Measurements from ENCODE around the gene RAB21.

Gene RAB21

DNA sequence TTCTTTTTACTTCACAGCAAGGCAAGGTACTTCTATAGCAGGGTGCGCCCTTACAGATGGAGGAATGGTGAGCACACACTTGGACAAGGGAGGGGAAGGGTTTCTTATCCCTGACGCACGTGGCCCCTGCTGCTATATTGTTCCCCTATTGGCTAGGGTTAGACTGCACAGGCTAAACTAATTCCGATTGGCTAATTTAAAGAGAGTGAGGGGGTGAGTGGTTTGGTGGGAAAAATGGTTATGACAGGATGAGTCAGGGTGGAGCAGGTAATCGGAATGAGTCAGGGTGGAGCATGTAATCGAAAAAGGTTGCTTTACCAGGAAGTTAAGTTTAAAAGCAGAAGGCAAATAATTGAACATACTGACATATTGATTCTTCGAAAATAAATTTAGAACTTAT is 23.7 kb upstream of the RAB21 start:
- Histone ChIP-seq H3K36me3 (ENCODE audit: control insufficient read depth, insufficient read depth, low read length) (no peaks in the 10 kb centered on the region), H3K9ac (ENCODE audit: low read depth, low read length) (no peak overlapping the region), H3K27me3 (ENCODE audit: control insufficient read depth, insufficient read depth, low read length) (no peaks in the 10 kb centered on the region), H3K4me1 (ENCODE audit: control insufficient read depth, insufficient read depth, low read length) (no peaks in the 10 kb centered on the region; the same call in 1 of the 2 replicates), H3K9me3 (ENCODE audit: control insufficient read depth, insufficient read depth, low read length) (no peaks in the 10 kb centered on the region), H3K27ac (ENCODE audit: low read depth, low read length) (no peak overlapping the region), H3K4me3 (ENCODE audit: low read depth, low read length) (no peak overlapping the region)

- Histone ChIP-seq H3K9me3 (ENCODE audit: control insufficient read depth, insufficient read depth, low read length) (no peaks in the 10 kb centered on the region), H3K27ac (ENCODE audit: low read depth, low read length) (no peak overlapping the region), H3K4me1 (ENCODE audit: control insufficient read depth, insufficient read depth, low read length) (no peaks in the 10 kb centered on the region; the same call in 1 of the 2 replicates), H3K36me3 (ENCODE audit: control insufficient read depth, insufficient read depth, low read length) (no peaks in the 10 kb centered on the region), H3K27me3 (ENCODE audit: control insufficient read depth, insufficient read depth, low read length) (no peaks in the 10 kb centered on the region), H3K9ac (ENCODE audit: low read depth, low read length) (0 out of 2 replicates have a peak overlapping the region, but pooled peaks have one; percentile 23), H3K4me3 (ENCODE audit: low read depth, low read length) (no peak overlapping the region)
Observed at GRCh38 chr12:71731439-71732356, 23.0 kb upstream of the RAB21 start.

- Histone ChIP-seq H3K36me3 (ENCODE audit: control insufficient read depth, insufficient read depth, low read length) (no peaks in the 10 kb centered on the region), H3K9ac (ENCODE audit: low read depth, low read length) (0 out of 2 replicates have a peak overlapping the region, but pooled peaks have one; percentile 23), H3K27ac (ENCODE audit: low read depth, low read length) (no peak overlapping the region), H3K27me3 (ENCODE audit: control insufficient read depth, insufficient read depth, low read length) (no peaks in the 10 kb centered on the region), H3K9me3 (ENCODE audit: control insufficient read depth, insufficient read depth, low read length) (no peaks in the 10 kb centered on the region), H3K4me3 (ENCODE audit: low read depth, low read length) (no peak overlapping the region), H3K4me1 (ENCODE audit: control insufficient read depth, insufficient read depth, low read length) (no peaks in the 10 kb centered on the region; the same call in 1 of the 2 replicates)
Observed at GRCh38 chr12:71732357-71732712, 22.3 kb upstream of the RAB21 start.

DNA sequence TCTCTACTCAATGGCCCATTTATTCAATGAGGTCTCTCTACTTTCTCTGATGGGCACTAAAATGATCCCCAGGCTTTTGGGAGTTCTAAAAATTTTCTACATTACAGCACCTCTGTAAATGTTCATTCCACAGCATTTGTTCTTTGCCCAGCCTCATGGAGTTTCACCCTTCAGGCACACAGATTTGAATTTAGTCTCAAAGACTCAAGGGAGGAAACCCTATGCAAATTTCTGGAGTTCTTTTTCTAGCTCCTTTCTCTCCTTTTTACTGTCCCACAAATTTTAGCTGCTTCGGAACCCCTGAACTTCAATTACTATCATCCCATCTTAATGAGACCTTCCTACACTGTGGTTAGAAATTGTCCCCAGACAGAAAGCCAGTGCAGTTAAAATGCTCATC is 17.5 kb upstream of the RAB21 start:
- Histone ChIP-seq H3K9me3 (ENCODE audit: control insufficient read depth, insufficient read depth, low read length) (no peaks in the 10 kb centered on the region), H3K36me3 (ENCODE audit: control insufficient read depth, insufficient read depth, low read length) (no peaks in the 10 kb centered on the region), H3K4me3 (ENCODE audit: low read depth, low read length) (no peak overlapping the region), H3K27me3 (ENCODE audit: control insufficient read depth, insufficient read depth, low read length) (no peaks in the 10 kb centered on the region), H3K9ac (ENCODE audit: low read depth, low read length) (no peak overlapping the region), H3K27ac (ENCODE audit: low read depth, low read length) (no peak overlapping the region), H3K4me1 (ENCODE audit: control insufficient read depth, insufficient read depth, low read length) (no peaks in the 10 kb centered on the region)

DNA sequence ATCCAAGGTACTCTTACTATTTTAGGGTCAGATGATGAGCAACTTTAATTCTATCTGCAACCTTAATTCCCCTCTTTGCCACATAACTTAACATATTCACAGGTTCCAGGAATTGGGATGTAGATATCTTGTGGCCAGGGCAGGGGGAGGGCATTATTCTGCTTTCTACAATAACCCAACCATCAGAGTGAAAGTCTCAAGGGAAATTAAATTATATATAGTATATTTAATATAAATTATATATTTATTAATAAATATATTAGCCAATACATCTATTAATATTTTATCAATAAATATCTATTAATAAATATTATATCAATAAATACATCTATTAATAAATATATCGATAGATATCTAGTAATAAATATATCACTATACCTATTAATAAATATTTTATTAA is 11.7 kb upstream of the RAB21 start:
- Histone ChIP-seq H3K4me1 (ENCODE audit: control insufficient read depth, insufficient read depth, low read length) (no peaks in the 10 kb centered on the region), H3K27ac (ENCODE audit: low read depth, low read length) (no peak overlapping the region), H3K4me3 (ENCODE audit: low read depth, low read length) (no peak overlapping the region), H3K9me3 (ENCODE audit: control insufficient read depth, insufficient read depth, low read length) (no peaks in the 10 kb centered on the region), H3K9ac (ENCODE audit: low read depth, low read length) (no peak overlapping the region), H3K27me3 (ENCODE audit: control insufficient read depth, insufficient read depth, low read length) (no peaks in the 10 kb centered on the region), H3K36me3 (ENCODE audit: control insufficient read depth, insufficient read depth, low read length) (no peaks in the 10 kb centered on the region)

- peaks cover 15% of the 10 kb centered on the region for H3K4me1 ChIP-seq (ENCODE audit: control insufficient read depth, insufficient read depth, low read length)
- H3K27ac ChIP-seq (ENCODE audit: low read depth, low read length), result no peak overlapping the region
- H3K9ac ChIP-seq (ENCODE audit: low read depth, low read length), result no peak overlapping the region
- no peaks in the 10 kb centered on the region for H3K27me3 ChIP-seq (ENCODE audit: control insufficient read depth, insufficient read depth, low read length)
- H3K4me3 ChIP-seq (ENCODE audit: low read depth, low read length), result no peak overlapping the region
- H3K9me3 ChIP-seq (ENCODE audit: control insufficient read depth, insufficient read depth, low read length), result no peaks in the 10 kb centered on the region
- H3K36me3 ChIP-seq (ENCODE audit: control insufficient read depth, insufficient read depth, low read length), result no peaks in the 10 kb centered on the region
Observed at GRCh38 chr12:71744522-71745300, 10.0 kb upstream of the RAB21 start.

- Histone ChIP-seq H3K27ac (ENCODE audit: low read depth, low read length) (no peak overlapping the region), H3K9ac (ENCODE audit: low read depth, low read length) (no peak overlapping the region), H3K4me3 (ENCODE audit: low read depth, low read length) (no peak overlapping the region), H3K9me3 (ENCODE audit: control insufficient read depth, insufficient read depth, low read length) (no peaks in the 10 kb centered on the region), H3K36me3 (ENCODE audit: control insufficient read depth, insufficient read depth, low read length) (no peaks in the 10 kb centered on the region), H3K27me3 (ENCODE audit: control insufficient read depth, insufficient read depth, low read length) (no peaks in the 10 kb centered on the region), H3K4me1 (ENCODE audit: control insufficient read depth, insufficient read depth, low read length) (peaks cover 20% of the 10 kb centered on the region)
Observed at GRCh38 chr12:71746974-71747611, 7.6 kb upstream of the RAB21 start.

GRCh38 chr12:71748081-71748850 is 6.4 kb upstream of the RAB21 start:
- H3K9me3 ChIP-seq (ENCODE audit: control insufficient read depth, insufficient read depth, low read length), result no peaks in the 10 kb centered on the region
- no peak overlapping the region for H3K9ac ChIP-seq (ENCODE audit: low read depth, low read length)
- peaks cover 20% of the 10 kb centered on the region for H3K4me1 ChIP-seq (ENCODE audit: control insufficient read depth, insufficient read depth, low read length)
- H3K36me3 ChIP-seq (ENCODE audit: control insufficient read depth, insufficient read depth, low read length), result no peaks in the 10 kb centered on the region
- no peak overlapping the region for H3K4me3 ChIP-seq (ENCODE audit: low read depth, low read length)
- no peak overlapping the region for H3K27ac ChIP-seq (ENCODE audit: low read depth, low read length)
- H3K27me3 ChIP-seq (ENCODE audit: control insufficient read depth, insufficient read depth, low read length), result no peaks in the 10 kb centered on the region

DNA sequence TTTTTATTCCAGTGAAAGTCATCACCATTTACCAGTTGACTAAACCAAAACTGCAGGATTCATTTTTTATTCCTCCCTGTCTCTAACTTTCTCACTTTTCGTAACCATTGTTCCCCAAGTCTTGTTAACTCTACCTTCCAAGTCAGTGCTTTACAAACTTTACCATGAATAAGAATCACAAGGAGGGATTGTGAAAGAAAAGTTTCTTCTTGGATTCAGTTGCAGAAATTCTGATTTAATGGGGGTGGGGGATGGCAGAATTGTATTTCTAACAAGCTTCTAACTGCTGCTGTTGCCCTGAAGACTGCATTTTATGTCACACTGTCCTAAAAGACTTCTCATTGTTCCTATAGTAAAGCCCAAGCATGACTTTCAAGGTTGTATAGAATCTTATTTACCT is 5.0 kb upstream of the RAB21 start:
- Histone ChIP-seq H3K9me3 (ENCODE audit: control insufficient read depth, insufficient read depth, low read length) (no peaks in the 10 kb centered on the region), H3K4me1 (ENCODE audit: control insufficient read depth, insufficient read depth, low read length) (peaks cover 25% of the 10 kb centered on the region), H3K36me3 (ENCODE audit: control insufficient read depth, insufficient read depth, low read length) (no peaks in the 10 kb centered on the region), H3K4me3 (ENCODE audit: low read depth, low read length) (0 out of 2 replicates have a peak overlapping the region, but pooled peaks have one; percentile 10), H3K27ac (ENCODE audit: low read depth, low read length) (no peak overlapping the region), H3K27me3 (ENCODE audit: control insufficient read depth, insufficient read depth, low read length) (no peaks in the 10 kb centered on the region), H3K9ac (ENCODE audit: low read depth, low read length) (no peak overlapping the region)

DNA sequence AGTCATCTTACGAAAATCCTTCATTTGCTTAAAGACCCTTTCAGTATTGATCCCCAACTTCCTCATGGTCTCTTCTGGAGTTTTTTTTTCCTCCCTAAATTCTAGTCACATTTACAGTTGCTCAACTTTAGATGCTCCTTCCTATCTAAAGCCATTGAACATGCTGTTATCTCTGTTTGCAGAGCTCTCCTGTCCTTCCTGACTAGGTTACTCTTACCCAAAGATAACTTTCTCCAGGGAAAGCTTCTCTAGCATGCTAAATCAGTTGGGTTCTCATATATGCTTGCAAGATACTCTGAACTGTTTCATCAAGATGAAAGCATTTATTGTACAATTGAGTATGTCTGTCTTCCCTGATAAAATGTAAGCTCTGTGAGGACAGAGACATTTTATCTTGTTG is 1.8 kb upstream of the RAB21 start:
- no peaks in the 10 kb centered on the region for H3K9me3 ChIP-seq (ENCODE audit: control insufficient read depth, insufficient read depth, low read length)
- H3K27me3 ChIP-seq (ENCODE audit: control insufficient read depth, insufficient read depth, low read length), result no peaks in the 10 kb centered on the region
- no peak overlapping the region for H3K4me3 ChIP-seq (ENCODE audit: low read depth, low read length)
- no peak overlapping the region for H3K27ac ChIP-seq (ENCODE audit: low read depth, low read length)
- 0 out of 2 replicates have a peak, but pooled peaks cover 8% of the 10 kb centered on the region for H3K36me3 ChIP-seq (ENCODE audit: control insufficient read depth, insufficient read depth, low read length)
- peaks cover 36% of the 10 kb centered on the region for H3K4me1 ChIP-seq (ENCODE audit: control insufficient read depth, insufficient read depth, low read length)
- no peak overlapping the region for H3K9ac ChIP-seq (ENCODE audit: low read depth, low read length)

Data from HUES48 (cell line).